AG04449 (cell line): ENCODE results near the gene YLPM1.

ENCODE experiments used
- CTCF ChIA-PET: fragments of 350-600 bp; formaldehyde crosslinking; extraction: SDS; loops from one replicate; lab custom pipeline; 2021; ENCODE audit warnings: antibody characterized with exemption; lab: Yijun Ruan, JAX
- POLR2A ChIA-PET: fragments of 400-600, 350-600 bp; formaldehyde crosslinking; extraction: SDS; loops from one replicate; lab custom pipeline; 2020; ENCODE audit warnings: antibody characterized with exemption, inconsistent platforms; lab: Yijun Ruan, JAX
- DNase-seq: peaks from one replicate; pipeline ENCODE4 v3.0.0-alpha.2; 2010; ENCODE audit warnings: low read depth, low spot score
- H3K4me3 ChIP-seq: 2 replicates; pipeline ENCODE4 v1.5.1; 2011; ENCODE audit warnings: low read depth, mild to moderate bottlenecking, control low read depth, low read length
- TF ChIP-seq, protein P1 (sequence below): IDR thresholded peaks from one replicate; pipeline ENCODE4 v1.5.1; 2011; ENCODE audit warnings: mild to moderate bottlenecking, moderate library complexity, low read length, control low read depth, inconsistent platforms; ENCODE audit not compliant: insufficient read depth; ENCODE audit errors: missing control alignments

The YLPM1 gene

DNA sequence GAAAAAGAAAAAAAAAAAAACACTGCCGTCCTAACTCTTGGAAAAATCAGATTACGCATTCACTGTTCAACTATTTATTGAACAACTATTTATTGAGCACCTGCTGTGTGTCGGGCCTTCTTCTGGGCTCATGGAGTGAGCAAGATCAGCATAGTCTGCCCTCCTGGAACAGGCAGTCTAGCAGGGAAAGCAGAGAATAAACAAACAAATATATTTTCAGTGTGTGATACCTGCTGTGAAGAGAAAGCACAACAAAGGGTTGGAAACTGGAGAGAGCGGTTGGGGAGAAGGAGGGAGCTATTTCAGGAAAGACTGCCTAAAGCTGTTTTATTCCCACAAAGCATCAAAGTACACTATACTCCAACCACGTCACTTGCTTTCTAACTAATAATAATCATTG is 102.0 kb downstream of the YLPM1 start:
- TF ChIP-seq, protein P1, sequence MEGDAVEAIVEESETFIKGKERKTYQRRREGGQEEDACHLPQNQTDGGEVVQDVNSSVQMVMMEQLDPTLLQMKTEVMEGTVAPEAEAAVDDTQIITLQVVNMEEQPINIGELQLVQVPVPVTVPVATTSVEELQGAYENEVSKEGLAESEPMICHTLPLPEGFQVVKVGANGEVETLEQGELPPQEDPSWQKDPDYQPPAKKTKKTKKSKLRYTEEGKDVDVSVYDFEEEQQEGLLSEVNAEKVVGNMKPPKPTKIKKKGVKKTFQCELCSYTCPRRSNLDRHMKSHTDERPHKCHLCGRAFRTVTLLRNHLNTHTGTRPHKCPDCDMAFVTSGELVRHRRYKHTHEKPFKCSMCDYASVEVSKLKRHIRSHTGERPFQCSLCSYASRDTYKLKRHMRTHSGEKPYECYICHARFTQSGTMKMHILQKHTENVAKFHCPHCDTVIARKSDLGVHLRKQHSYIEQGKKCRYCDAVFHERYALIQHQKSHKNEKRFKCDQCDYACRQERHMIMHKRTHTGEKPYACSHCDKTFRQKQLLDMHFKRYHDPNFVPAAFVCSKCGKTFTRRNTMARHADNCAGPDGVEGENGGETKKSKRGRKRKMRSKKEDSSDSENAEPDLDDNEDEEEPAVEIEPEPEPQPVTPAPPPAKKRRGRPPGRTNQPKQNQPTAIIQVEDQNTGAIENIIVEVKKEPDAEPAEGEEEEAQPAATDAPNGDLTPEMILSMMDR = no peak
- ChIA-PET POLR2A (no interaction called here), CTCF (interaction anchor here (1.5 to 20.7 kb wide), 3 partner anchors 10 to 35 kb away, joined by 4 to 689 read pairs (median 568); partner anchors contain the start of genes DLST and PROX2)
- no peak for DNase-seq
- no peak overlapping the region for H3K4me3 ChIP-seq

DNA sequence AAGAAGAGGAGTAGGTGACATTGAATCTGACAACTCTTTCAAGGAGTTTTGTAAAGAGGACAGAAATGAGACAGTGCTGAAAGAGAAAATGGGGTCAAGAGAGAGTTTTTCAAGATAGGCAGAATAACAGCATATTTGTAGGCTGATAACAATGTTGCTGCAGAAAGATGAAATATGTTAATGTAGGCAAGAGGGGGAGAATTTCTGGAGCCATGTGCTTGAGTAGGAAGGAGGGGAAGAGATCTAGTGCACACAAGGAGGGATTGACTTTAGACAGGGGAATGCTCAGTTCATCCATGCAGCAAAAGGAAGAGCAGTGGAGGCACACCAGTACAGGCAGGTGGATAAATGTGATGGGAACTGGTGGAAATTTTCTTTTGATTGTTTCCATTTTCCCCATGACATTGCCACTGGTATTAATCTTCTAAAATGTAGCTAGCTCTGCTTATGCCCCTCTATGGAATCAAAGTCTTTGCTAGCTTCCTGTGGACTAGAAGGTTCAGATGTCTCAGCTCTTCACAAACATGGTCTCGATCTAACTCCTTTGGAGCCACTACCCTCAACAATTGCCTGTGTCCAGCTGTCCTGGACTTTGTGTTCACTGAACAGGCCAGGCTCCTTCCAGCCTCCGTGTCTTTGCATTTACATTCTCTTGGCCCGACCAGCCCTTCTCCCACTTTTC is 103.7 kb downstream of the YLPM1 start:
- ChIA-PET CTCF (interaction anchor here (1.2 to 20.7 kb wide), 5 partner anchors 5 to 40 kb away, joined by 3 to 568 read pairs (median 27); partner anchors contain the start of genes DLST and PROX2), POLR2A (no interaction called here)
- TF ChIP-seq, protein P1 = no peak

DNA sequence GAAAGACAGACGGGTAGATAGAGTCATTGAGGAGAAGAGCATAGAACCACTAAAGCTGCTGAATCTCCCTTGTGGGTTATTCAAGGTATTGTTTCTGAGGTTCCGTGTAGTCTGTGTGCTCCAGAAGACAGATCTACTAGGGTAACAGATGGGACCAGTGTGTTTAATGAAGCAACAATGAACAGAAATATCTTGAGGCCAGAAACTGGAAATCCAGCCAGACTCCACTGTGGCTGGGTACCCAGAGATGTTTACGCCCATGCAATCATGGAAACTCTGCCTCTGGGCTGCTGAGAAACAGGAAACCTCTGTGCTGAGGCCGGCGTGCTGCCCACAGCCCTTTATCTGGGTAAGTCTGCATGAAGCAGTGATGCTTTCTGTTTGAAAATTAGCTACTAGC is 104.6 kb downstream of the YLPM1 start:
- TF ChIP-seq, protein P1 = no peak
- POLR2A ChIA-PET = no interaction called here
- no peak for DNase-seq
- no peak overlapping the region for H3K4me3 ChIP-seq
- CTCF ChIA-PET = interaction anchor here (1.2 to 20.7 kb wide), 6 partner anchors 6 to 221 kb away, joined by 3 to 568 read pairs (median 20); partner anchors contain the start of genes DLST and PROX2

More for the DNA sequence above, 103.7 kb downstream of the YLPM1 start:
- no peak for DNase-seq
- H3K4me3 ChIP-seq = no peak overlapping the region

DNA sequence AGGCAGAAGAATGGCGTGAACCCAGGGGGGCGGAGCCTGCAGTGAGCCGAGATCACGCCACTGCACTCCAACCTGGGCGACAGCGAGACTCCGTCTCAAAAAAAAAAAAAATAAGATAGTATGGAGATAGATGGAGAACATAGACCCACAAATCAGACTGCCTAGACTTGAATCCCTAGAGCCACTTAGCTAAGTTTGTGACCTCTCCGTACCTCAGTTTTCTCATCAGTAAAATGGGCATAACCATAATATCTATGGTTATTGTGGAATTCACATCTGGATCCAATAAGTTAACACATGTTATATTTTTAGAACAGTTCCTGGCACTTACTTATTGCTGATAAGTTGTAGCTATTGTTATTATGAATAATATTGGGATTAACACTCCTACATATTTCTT is 105.6 kb downstream of the YLPM1 start:
- TF ChIP-seq, protein P1 = no peak
- ChIA-PET POLR2A (no interaction called here), CTCF (interaction anchor here (0.8 to 20.7 kb wide), 6 partner anchors 7 to 220 kb away, joined by 3 to 568 read pairs (median 20); partner anchors contain the start of genes DLST and PROX2)
- no peak overlapping the region for H3K4me3 ChIP-seq
- DNase-seq = no peak

DNA sequence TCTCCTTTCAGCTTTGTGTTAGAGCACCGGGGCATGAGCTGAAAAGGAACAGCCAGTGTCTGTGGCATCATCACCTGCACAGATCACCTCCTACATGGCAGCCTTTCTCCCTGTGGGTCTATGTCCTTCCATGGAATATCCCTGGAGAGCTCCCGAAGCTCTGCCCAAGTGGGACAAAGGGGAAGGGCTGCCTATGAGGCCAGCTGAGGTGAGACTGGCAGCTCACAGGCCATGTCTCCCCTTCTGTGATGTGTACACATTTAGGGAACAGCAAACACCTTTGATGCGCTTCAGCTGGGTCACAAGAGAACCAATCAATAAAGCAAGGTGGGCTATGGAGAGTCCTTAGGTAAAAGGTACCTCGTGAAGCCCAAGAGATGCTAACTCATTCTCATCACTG is 108.7 kb downstream of the YLPM1 start:
- no peak overlapping the region for H3K4me3 ChIP-seq
- POLR2A ChIA-PET = no interaction called here
- DNase-seq = no peak
- CTCF ChIA-PET = interaction anchor here (0.7 to 20.7 kb wide), 6 partner anchors 5 to 219 kb away, joined by 3 to 568 read pairs (median 23); partner anchors contain the start of genes DLST and PROX2
- TF ChIP-seq, protein P1 = no peak

DNA sequence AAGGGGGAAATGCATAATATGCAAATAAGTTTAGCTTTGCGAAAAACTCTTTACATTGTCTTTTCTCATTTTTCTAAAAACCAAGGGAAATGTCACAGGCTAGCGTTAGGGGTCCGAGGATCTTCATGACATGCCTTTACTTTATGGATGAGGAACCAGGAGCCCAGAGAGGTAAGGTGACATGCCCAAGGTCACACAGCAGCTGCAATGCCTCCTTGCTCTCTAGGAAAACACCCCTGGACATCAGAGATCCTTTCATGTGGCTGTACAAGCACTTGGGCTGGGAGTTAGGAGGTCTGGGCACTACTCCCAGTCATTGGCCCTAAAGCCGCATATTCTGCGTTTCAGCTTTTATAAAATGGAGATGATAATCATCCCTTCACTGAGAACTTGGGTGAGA is 112.1 kb downstream of the YLPM1 start:
- no peak for DNase-seq
- TF ChIP-seq, protein P1 = no peak
- CTCF ChIA-PET = interaction anchor here (12.5 to 20.4 kb wide), 2 partner anchors 13 to 31 kb away, joined by 163 to 568 read pairs; no protein-coding TSS in a partner anchor
- POLR2A ChIA-PET = no interaction called here
- no peak overlapping the region for H3K4me3 ChIP-seq
